ENCODE measurements around the gene PCSK9.
"Not testable (repeated sequence)": the region's sequence is repeated elsewhere in the genome, so short reads cannot be mapped to it uniquely, and the experiment has no call there.

The PCSK9 gene

DNA sequence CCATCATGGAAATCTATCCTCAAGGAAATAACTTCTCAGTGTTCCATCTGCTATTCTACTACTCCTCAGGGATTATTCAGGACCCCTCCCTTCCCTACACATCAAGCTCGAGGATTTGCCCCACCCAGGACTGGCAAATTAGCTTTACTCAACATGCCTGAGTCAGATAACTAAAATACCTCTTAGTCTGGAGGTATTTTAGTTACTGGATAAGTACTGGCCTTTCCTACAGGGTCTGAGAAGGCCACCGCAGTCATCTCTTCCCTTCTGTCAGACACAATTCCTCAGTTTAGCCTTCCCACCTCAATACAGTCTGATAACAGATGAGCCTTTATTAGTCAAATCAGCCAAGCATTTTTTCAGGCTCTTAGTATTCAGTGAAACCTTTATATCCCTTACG, 12.7 kb upstream of the PCSK9 start:
- Mint-ChIP-seq H3K27ac (peak overlapping the region; percentile 51), H3K4me1 (peaks cover 18% of the 10 kb centered on the region)
- H3K9me3 Mint-ChIP-seq; ATAC-seq; DNase-seq (ENCODE audit: low spot score in 2 of 2); H3K36me3 Mint-ChIP-seq; H3K4me3 Mint-ChIP-seq: not testable (repeated sequence)

DNA sequence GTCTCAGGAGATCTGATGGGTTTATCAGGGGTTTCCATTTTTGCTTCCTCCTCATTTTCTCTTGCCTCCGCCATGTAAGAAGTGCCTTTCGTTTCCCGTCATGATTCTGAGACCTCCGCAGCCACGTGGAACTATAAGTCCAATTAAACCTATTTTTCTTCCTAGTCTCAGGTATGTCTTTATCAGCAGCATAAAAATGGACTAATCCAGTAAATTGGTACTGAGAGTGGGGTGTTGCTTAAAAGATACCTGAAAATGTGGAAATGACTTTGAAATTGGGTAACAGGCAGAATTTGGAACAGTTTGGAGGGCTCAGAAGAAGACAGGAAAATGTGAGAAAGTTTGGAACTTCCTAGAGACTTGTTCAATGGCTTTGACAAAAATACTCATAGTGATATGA, 8.2 kb upstream of the PCSK9 start:
- not testable (repeated sequence) for H3K27ac Mint-ChIP-seq; H3K9me3 Mint-ChIP-seq; DNase-seq (ENCODE audit: low spot score in 2 of 2); H3K4me1 Mint-ChIP-seq; H3K36me3 Mint-ChIP-seq; ATAC-seq; H3K4me3 Mint-ChIP-seq

DNA sequence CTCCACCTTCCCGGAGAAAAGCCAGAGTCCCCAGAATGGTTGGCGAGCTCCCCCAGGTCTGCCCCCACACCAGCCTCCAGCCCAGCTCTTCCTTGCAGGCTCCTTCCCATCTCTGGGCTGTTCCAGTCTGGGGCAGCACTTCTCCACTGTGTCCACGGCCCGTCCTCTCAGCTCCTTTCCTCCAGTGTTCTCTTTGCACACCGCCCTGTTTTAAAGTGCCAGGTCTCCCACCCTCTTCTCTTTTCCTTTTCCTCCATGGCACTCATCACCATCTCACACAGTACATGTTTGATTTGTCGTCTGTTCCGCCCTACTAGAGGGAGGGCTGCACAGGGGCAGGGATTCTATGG, 6.1 kb upstream of the PCSK9 start:
- Mint-ChIP-seq H3K4me3 (no peak overlapping the region), H3K9me3 (no peaks in the 10 kb centered on the region), H3K36me3 (no peaks in the 10 kb centered on the region), H3K27ac (no peak overlapping the region), H3K4me1 (no peaks in the 10 kb centered on the region)
- no peak for ATAC-seq
- no peak for DNase-seq (ENCODE audit: low spot score in 2 of 2)

DNA sequence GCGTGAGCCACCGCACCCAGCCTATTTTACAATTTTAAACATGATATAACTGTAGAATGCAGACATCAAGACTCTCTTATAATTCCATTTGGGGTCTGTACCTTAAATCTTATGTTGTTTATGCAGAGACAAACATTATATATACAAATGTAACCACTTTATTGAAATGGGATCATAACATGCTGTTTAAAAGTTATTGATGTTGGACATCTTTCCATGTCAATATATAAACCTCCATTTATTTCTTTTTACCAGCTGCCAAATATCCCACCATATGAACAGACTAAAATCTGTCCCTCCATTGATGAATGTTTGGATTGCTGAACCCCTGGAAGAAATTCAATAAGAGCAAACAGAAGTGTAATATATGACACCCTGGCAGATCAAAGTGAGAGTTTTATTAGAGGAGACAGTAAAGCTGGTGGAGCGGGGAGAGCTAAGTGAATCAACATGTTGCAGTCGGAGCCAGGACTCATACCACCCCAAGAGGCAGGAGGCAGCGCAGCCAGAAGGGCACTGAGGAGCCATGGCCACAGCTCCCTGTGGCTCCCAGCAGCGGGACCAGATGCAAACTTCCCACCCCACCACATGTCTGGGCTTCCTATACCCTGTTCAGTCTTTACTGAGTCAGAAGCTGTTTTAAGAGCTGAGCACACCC, 4.7 kb upstream of the PCSK9 start:
- Mint-ChIP-seq H3K36me3 (no peaks in the 10 kb centered on the region), H3K9me3 (no peaks in the 10 kb centered on the region), H3K27ac (no peak overlapping the region), H3K4me1 (no peaks in the 10 kb centered on the region), H3K4me3 (no peak overlapping the region)
- DNase-seq (ENCODE audit: low spot score in 2 of 2) (no peak), ATAC-seq (no peak)

DNA sequence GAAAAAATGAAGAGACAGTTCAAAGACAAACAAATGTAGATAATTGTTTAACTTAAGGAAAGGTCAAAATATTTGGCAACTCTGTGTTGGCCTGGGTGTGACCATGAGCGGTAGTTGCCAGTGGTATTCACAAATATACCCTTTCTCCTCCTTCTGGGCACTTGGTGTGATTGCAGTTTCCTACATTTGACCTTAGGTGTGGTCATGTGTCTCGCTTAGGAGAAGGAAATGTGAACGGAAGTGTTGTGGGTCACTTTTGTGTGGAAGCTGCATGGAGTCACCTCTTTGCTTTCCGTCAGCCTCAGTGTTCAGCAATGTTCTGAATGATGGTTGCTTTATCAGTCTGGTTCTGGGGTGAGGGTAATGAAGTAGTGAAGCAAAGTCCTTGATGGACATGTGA, 3.4 kb upstream of the PCSK9 start:
- no peak for ATAC-seq
- Mint-ChIP-seq H3K27ac (no peak overlapping the region), H3K36me3 (no peaks in the 10 kb centered on the region), H3K4me1 (no peaks in the 10 kb centered on the region), H3K9me3 (no peaks in the 10 kb centered on the region), H3K4me3 (no peak overlapping the region)
- no peak for DNase-seq (ENCODE audit: low spot score in 2 of 2)

DNA sequence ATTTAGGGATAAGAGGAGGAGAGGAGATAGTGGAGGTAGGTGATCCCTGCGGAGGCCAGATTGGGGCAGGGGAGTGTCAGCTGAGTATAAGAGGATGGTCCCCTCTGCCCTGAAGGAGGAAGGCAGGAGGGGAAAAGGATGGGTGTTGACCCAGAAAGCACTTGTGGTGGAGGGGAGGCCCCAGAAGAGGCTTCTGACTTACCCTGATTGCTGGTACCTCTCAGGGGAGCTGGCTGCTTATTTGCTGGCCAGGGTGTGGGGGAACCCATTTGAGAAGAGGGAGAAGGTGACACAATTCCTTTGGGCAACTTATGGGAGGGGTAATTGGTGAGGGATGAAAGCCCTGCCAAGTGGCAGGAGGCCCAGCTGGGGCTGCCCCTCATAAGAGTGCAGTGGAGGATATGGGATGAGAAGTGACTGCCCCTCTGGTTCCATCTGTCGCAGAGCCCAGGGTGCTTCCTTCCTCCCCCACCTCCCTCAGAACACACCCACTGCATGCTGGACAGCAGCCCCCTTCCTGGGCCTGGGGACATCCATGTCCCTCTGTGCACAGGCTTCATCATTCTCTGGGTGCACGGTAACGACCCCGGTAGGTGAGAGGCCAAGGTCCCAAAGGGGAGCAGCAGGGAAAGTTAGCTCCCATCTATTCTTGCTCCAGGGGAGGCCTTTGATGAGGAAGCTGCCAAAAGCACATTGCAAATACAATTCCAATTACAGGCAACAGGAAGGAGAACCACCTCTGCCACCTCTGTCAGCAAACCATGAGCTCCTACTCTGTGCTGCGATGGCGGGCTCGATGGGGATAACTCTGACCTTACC, 1.4 kb upstream of the PCSK9 start:
- Mint-ChIP-seq H3K36me3 (no peaks in the 10 kb centered on the region), H3K9me3 (no peaks in the 10 kb centered on the region), H3K27ac (no peak overlapping the region), H3K4me3 (no peak overlapping the region), H3K4me1 (no peaks in the 10 kb centered on the region)
- no peak for ATAC-seq
- DNase-seq (ENCODE audit: low spot score in 2 of 2), result no peak

DNA sequence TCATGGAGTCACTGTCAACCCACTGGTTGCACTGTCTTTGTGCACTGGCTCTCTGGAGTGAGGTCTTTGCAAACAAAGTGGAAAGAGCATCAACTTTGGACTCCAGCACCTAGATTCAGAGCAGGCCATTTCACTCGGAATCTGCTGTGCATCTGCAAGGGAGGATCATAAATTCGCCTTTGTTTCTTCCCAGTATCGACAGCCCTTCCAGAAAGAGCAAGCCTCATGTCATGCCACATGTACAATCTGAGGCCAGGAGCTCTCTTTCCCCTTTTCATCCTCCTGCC, 853 bp upstream of the PCSK9 start:
- ATAC-seq, result no peak
- Mint-ChIP-seq H3K4me3 (no peak overlapping the region), H3K36me3 (no peaks in the 10 kb centered on the region), H3K9me3 (no peaks in the 10 kb centered on the region), H3K27ac (no peak overlapping the region), H3K4me1 (no peaks in the 10 kb centered on the region)
- no peak for DNase-seq (ENCODE audit: low spot score in 2 of 2)

DNA sequence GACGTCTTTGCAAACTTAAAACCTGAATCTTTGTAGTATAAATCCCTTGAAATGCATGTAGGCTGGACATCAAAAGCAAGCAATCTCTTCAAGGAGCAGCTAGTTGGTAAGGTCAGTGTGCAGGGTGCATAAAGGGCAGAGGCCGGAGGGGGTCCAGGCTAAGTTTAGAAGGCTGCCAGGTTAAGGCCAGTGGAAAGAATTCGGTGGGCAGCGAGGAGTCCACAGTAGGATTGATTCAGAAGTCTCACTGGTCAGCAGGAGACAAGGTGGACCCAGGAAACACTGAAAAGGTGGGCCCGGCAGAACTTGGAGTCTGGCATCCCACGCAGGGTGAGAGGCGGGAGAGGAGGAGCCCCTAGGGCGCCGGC, 390 bp upstream of the PCSK9 start:
- no peak overlapping the region for H3K4me3 Mint-ChIP-seq
- ATAC-seq, result no peak
- no peaks in the 10 kb centered on the region for H3K36me3 Mint-ChIP-seq
- DNase-seq (ENCODE audit: low spot score in 2 of 2), result no peak
- H3K9me3 Mint-ChIP-seq, result no peaks in the 10 kb centered on the region
- H3K27ac Mint-ChIP-seq, result no peak overlapping the region
- H3K4me1 Mint-ChIP-seq, result no peaks in the 10 kb centered on the region

DNA sequence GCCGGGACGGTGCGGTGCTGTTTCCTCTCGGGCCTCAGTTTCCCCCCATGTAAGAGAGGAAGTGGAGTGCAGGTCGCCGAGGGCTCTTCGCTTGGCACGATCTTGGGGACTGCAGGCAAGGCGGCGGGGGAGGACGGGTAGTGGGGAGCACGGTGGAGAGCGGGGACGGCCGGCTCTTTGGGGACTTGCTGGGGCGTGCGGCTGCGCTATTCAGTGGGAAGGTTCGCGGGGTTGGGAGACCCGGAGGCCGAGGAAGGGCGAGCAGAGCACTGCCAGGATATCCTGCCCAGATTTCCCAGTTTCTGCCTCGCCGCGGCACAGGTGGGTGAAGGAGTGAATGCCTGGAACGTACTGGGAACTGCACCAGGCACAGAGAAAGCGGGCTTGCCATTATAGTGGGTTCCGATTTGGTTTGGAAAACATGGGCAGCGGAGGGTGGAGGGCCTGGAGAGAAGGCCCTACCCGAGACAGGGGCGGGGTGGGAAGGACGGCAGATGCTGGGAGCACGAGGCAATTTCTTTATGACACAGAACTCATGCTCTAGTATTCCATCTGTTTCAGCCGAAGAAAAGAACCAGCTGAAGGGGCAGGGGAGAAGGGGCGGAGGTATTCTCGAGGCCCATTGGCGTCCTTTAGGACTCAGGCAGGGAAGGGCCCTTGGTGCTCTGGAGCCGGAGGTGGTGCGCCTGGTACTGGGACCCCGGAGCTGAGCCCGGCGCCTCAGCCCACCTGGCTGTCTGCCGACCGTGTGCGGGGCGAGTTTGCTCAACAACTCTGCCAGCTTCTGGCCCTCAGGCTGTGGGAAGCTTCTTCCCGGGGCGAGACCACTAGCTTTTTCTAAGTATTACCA, 960 bp downstream of the PCSK9 start:
- no peak overlapping the region for H3K4me3 Mint-ChIP-seq
- no peaks in the 10 kb centered on the region for H3K36me3 Mint-ChIP-seq
- H3K27ac Mint-ChIP-seq, result no peak overlapping the region

DNA sequence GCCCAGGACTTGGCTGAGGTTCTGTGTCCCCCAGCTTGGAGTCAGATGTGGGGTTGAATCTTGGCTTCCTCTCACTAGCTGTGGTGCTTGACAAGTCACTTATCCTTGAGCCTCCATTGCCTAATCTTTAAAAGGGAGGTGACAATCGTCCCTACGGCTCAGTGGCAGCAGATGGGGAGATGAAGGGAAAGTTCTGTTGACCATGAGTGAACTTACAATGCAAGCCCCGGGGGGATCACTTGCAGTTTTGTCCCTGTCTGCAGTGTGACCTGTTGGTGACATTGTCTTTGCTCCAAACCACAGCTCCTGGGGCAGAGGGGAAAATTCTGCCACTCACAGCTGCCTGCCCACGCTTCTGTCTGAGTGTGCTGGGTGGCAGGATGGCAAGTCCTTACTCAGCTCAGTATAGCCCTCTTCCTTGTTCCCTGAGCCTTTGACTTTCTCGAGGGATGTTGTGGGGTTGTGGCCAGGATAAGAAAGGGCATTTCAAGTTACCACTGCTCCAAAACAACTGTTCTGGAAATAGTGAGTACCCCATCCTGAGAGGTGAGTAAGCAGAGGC, 1.7 kb downstream of the PCSK9 start:
- no peaks in the 10 kb centered on the region for H3K36me3 Mint-ChIP-seq
- H3K27ac Mint-ChIP-seq, result no peak overlapping the region
- no peak for ATAC-seq
- no peaks in the 10 kb centered on the region for H3K4me1 Mint-ChIP-seq
- H3K9me3 Mint-ChIP-seq, result no peaks in the 10 kb centered on the region
- DNase-seq (ENCODE audit: low spot score in 2 of 2), result no peak
- no peak overlapping the region for H3K4me3 Mint-ChIP-seq

More for the DNA sequence above, 960 bp downstream of the PCSK9 start:
- Mint-ChIP-seq H3K9me3 (no peaks in the 10 kb centered on the region), H3K4me1 (no peaks in the 10 kb centered on the region)
- ATAC-seq (no peak), DNase-seq (ENCODE audit: low spot score in 2 of 2) (no peak)

DNA sequence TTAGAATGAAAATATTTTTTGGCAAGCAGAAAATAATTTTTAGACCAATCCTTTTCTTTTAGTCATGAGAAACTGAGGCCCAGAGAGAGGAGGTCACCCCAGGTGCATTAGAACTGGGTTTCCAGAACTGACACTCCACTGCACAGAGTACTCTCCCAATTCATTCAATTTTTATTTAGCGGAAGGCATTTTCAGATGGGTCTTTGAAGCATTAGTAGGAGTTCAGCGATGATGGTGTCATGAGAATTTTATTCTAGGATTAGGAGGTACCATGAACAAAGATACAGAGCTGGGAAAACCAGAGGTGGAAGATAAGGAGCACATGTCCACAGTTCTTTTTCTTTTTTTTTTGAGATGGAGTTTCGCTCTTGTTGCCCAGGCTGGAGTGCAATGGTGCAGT, 2.3 kb downstream of the PCSK9 start:
- H3K9me3 Mint-ChIP-seq, result no peaks in the 10 kb centered on the region
- H3K4me3 Mint-ChIP-seq, result no peak overlapping the region
- no peak overlapping the region for H3K27ac Mint-ChIP-seq
- ATAC-seq (no peak), DNase-seq (ENCODE audit: low spot score in 2 of 2) (no peak)
- H3K4me1 Mint-ChIP-seq, result no peaks in the 10 kb centered on the region
- H3K36me3 Mint-ChIP-seq, result no peaks in the 10 kb centered on the region

DNA sequence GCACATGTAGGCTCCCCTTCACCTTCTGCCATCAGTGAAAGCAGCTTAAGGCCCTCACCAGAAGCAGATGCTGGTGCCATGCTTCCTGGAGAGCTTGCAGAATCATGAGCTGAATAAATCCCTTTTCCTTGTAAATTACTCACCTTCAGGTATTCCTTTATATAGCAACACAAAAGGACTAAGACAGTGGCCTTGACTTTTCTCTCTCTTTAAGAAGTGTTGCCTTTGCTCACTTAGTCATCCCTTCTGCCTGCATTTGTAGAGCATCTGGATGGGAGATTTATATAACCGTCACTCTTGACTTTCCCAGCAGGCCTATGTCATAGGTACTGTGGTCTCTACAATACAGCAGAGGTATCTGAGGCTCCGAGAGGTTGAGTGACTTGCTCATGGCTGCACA, 3.7 kb downstream of the PCSK9 start:
- no peak overlapping the region for H3K4me3 Mint-ChIP-seq
- ATAC-seq (no peak), DNase-seq (ENCODE audit: low spot score in 2 of 2) (no peak)
- no peaks in the 10 kb centered on the region for H3K9me3 Mint-ChIP-seq
- no peaks in the 10 kb centered on the region for H3K36me3 Mint-ChIP-seq
- no peaks in the 10 kb centered on the region for H3K4me1 Mint-ChIP-seq
- H3K27ac Mint-ChIP-seq, result no peak overlapping the region

DNA sequence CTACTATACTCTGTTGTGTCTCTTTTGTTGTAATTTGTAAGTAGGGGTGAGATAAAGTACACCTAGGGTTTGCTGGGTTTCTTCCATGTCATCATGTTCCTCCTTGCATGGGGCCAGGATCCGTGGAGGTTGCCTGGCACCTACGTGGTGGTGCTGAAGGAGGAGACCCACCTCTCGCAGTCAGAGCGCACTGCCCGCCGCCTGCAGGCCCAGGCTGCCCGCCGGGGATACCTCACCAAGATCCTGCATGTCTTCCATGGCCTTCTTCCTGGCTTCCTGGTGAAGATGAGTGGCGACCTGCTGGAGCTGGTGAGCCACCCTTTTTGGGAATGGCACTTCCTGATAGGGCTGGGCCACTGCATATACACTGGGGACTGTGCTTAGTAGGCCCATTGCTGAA, 4.4 kb downstream of the PCSK9 start:
- no peaks in the 10 kb centered on the region for H3K4me1 Mint-ChIP-seq
- DNase-seq (ENCODE audit: low spot score in 2 of 2), result no peak
- no peaks in the 10 kb centered on the region for H3K9me3 Mint-ChIP-seq
- no peak overlapping the region for H3K4me3 Mint-ChIP-seq
- H3K27ac Mint-ChIP-seq, result no peak overlapping the region
- no peak for ATAC-seq
- no peaks in the 10 kb centered on the region for H3K36me3 Mint-ChIP-seq

DNA sequence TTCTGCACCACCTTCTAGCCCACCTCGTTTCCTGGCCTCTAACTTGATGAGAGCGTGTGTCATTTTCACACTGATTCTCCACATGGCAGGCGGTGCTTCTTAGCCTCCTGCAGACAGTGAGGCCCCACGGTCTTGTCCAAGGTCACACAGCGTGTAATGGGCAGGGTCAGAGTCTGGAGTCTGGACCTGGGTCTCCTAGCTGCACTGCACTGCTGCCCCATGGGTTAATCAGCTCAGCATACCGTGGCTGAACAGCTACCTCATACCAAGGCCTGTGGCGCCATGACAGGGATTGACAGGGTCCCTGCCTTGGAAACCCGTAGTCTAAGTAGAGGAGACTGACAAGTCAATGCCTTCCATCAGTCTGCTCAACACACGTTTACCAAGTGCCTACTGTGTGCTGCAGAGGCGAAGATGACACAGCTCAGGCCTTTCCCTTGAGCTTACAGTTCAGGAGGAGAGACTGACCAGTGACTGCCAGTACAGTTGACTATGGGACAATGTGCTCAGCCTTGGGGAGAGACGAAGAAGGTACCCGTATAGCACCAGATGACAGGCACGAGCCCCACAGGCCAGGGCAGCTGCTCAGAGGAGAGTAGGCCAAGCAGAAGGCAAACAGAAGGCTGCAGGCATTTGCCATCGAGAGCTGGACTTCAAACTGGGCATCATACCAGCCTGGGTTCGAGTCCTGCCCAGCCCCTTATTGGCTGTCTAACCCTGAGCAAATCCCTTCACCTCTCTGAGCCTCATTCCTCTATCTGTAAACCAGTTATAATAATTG, 5.5 kb downstream of the PCSK9 start:
- H3K9me3 Mint-ChIP-seq, result no peaks in the 10 kb centered on the region
- DNase-seq (ENCODE audit: low spot score in 2 of 2) (no peak), ATAC-seq (no peak)
- no peak overlapping the region for H3K4me3 Mint-ChIP-seq
- no peaks in the 10 kb centered on the region for H3K4me1 Mint-ChIP-seq
- H3K27ac Mint-ChIP-seq, result no peak overlapping the region
- no peaks in the 10 kb centered on the region for H3K36me3 Mint-ChIP-seq

DNA sequence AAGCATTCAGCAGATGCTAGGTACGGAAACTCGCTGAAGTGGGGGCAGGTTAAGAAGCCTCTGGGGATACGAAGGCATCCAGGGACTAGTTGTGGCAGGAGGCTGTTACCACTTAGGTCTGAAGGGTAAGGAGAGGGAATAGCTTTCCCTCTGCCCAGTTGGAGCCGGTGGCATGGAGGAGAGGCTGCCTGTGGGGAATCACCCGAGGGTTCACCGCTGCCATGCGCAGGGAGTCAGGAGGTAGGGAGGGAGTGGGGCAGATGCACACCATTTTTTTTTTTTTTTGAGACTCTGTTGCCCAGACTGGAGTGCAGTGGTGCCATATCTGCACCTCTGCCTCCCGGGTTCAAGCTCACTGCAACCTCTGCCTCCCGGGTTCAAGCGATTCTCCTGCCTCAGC, 6.1 kb downstream of the PCSK9 start:
- no peaks in the 10 kb centered on the region for H3K4me1 Mint-ChIP-seq
- no peak for ATAC-seq
- no peaks in the 10 kb centered on the region for H3K9me3 Mint-ChIP-seq
- H3K36me3 Mint-ChIP-seq, result no peaks in the 10 kb centered on the region
- H3K4me3 Mint-ChIP-seq, result no peak overlapping the region
- no peak for DNase-seq (ENCODE audit: low spot score in 2 of 2)
- no peak overlapping the region for H3K27ac Mint-ChIP-seq

All from stimulated activated effector memory CD8-positive, alpha-beta T cell treated with anti-CD3 and anti-CD28 coated beads, Interleukin-12 subunit alpha, Interleukin-12 subunit beta, amount 100 ng/mL, for 72 hours (primary cell).